ENCODE measurements around the gene RPS6KA5. TPM values are rescaled to one million over a fixed set of nuclear protein-coding genes. Genes with fewer than 3 reads are reported as not detected.
"Not testable (repeated sequence)": the region's sequence is repeated elsewhere in the genome, so short reads cannot be mapped to it uniquely, and the experiment has no call there.

The RPS6KA5 gene
- total and polyA plus RNA-seq, 2 donors (not counting 1 experiment from before 2014, with no cell fraction given) = 6.0 to 34.6 TPM

DNA sequence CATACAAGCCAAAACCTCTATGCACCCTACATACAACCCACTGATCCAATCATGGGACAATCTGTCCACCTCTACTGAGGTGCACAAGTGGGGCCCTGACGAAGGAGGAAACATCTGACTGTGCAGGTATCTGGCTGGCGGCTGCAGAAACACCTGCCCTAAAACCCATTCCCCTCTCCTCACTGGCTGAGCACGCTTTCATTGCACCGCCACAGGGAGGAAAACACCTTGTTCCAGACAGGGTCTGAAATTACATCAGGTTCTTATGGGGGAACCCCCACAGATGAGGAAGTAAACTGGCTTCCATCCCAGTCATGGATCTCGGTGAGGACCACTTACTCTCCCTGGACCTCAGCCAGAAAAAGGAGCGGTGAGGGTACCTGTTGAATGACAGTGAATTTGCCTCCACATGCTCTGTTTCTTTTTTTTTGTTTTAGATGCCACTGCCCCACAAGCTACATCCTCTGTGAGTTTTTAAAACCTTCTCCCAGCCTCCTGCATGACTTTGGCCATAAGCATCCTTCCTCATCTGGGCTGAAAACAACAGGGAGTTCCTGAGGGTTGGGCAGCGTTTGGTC, 29.6 kb upstream of the RPS6KA5 start:
- CTCF ChIA-PET = no interaction called here
- no peak overlapping the region for H2AFZ ChIP-seq (ENCODE audit: insufficient read depth, low read depth, low read length, poor library complexity, severe bottlenecking)
- H3K36me3 ChIP-seq (replicated peaks in 1 of 2; ENCODE audit: control extremely low read depth in 1 of 2, control insufficient read depth in 1 of 2, extremely low read depth in 1 of 2, insufficient read depth in 2 of 2, low read length in 1 of 2) = no peaks in the 10 kb centered on the region
- H3K4me1 ChIP-seq (ENCODE audit: control insufficient read depth in 2 of 2, insufficient read depth in 2 of 2, low read length in 2 of 2) = peaks cover 0 to 4% of the 10 kb centered on the region in 2 donors
- Mint-ChIP-seq H3K4me3 (no peak overlapping the region), H3K27me3 (no peaks in the 10 kb centered on the region), H3K4me1 (peaks cover 7% of the 10 kb centered on the region), H3K27ac (no peak overlapping the region), H3K9me3 (ENCODE audit: insufficient read depth) (no peaks in the 10 kb centered on the region)
- H3K4me3 ChIP-seq (ENCODE audit: control extremely low read depth in 1 of 5, extremely low read depth in 1 of 5, insufficient read depth in 1 of 5, low read depth in 2 of 5, low read length in 4 of 5) = no peak overlapping the region
- no peak overlapping the region for H3K9ac ChIP-seq (ENCODE audit: low read length)
- H3K27me3 ChIP-seq (replicated peaks in 1 of 4; ENCODE audit: control extremely low read depth in 1 of 4, control insufficient read depth in 3 of 4, insufficient read depth in 4 of 4, low read length in 3 of 4) = no peaks in the 10 kb centered on the region
- no peak overlapping the region for H3K4me2 ChIP-seq (replicated peaks; ENCODE audit: low read depth, low read length, poor library complexity, severe bottlenecking)
- DNase-seq (peak; percentile 12), ATAC-seq (ENCODE audit: low read depth) (no peak)
- no peaks in the 10 kb centered on the region for H3K79me2 ChIP-seq (ENCODE audit: control insufficient read depth, insufficient read depth, low read length)
- H3K9me3 ChIP-seq (ENCODE audit: control extremely low read depth in 1 of 3, control insufficient read depth in 2 of 3, insufficient read depth in 1 of 3, low read length in 2 of 3) = no peaks in the 10 kb centered on the region
- 86% methylated on average over 6 of the region's 7 CpGs for WGBS (ENCODE audit: insufficient coverage)
- no peak overlapping the region for H3K27ac ChIP-seq (ENCODE audit: low read length in 2 of 2)
- TF ChIP-seq, protein P1, sequence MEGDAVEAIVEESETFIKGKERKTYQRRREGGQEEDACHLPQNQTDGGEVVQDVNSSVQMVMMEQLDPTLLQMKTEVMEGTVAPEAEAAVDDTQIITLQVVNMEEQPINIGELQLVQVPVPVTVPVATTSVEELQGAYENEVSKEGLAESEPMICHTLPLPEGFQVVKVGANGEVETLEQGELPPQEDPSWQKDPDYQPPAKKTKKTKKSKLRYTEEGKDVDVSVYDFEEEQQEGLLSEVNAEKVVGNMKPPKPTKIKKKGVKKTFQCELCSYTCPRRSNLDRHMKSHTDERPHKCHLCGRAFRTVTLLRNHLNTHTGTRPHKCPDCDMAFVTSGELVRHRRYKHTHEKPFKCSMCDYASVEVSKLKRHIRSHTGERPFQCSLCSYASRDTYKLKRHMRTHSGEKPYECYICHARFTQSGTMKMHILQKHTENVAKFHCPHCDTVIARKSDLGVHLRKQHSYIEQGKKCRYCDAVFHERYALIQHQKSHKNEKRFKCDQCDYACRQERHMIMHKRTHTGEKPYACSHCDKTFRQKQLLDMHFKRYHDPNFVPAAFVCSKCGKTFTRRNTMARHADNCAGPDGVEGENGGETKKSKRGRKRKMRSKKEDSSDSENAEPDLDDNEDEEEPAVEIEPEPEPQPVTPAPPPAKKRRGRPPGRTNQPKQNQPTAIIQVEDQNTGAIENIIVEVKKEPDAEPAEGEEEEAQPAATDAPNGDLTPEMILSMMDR (IDR thresholded peaks at IDR 0.05) = no peak
- no peak for TF ChIP-seq EZH2 (IDR thresholded peaks at IDR 0.05; ENCODE audit: borderline replicate concordance, insufficient read depth, low read depth, low read length, poor library complexity, severe bottlenecking)
- POLR2A ChIA-PET = no interaction called here
- intact Hi-C loops (cut with micrococcal nuclease) = no loop called here
- no peaks in the 10 kb centered on the region for H4K20me1 ChIP-seq (ENCODE audit: control insufficient read depth, insufficient read depth, low read length, poor library complexity, severe bottlenecking)

DNA sequence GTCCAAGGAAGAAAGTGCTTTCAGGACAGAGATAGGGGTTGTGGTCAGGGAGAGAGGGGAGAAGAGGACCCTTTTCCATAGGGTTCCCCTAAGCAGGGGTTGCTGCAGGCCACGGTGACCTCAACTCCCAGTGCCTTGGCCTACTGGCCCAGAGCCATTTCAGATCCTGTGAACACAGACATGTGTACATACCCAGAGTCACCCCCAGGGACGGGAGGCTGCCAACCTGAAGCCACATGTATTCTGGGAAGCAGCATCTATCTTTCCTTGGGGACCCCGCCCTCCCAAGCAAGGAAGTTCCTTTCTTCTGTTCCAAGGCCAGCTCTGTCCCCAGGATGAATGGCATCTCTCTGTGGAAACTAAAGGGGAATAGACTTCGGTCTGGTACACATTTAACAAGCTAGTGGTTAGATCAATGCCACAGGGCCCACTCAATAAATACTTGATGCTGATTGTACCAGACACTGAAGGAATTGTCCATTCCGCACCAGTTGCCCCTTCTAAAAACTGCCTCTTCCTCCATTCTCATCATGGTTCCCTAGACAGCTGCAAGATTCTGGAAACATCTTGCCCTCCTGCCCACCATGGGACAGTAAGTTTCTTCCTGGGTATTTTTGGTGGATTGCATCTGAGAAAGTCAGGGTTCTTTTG, 28.3 kb upstream of the RPS6KA5 start:
- H3K4me3 Mint-ChIP-seq = no peak overlapping the region
- no peak for ATAC-seq (ENCODE audit: low read depth)
- Histone ChIP-seq H3K9me3 (ENCODE audit: control extremely low read depth in 1 of 3, control insufficient read depth in 2 of 3, insufficient read depth in 1 of 3, low read length in 2 of 3) (no peaks in the 10 kb centered on the region), H4K20me1 (ENCODE audit: control insufficient read depth, insufficient read depth, low read length, poor library complexity, severe bottlenecking) (no peaks in the 10 kb centered on the region), H3K9ac (ENCODE audit: low read length) (no peak overlapping the region), H3K4me1 (ENCODE audit: control insufficient read depth in 2 of 2, insufficient read depth in 2 of 2, low read length in 2 of 2) (peaks cover 0 to 4% of the 10 kb centered on the region in 2 donors), H3K79me2 (ENCODE audit: control insufficient read depth, insufficient read depth, low read length) (peaks cover 2% of the 10 kb centered on the region), H3K27ac (ENCODE audit: low read length in 2 of 2) (no peak overlapping the region), H3K27me3 (replicated peaks in 1 of 4; ENCODE audit: control extremely low read depth in 1 of 4, control insufficient read depth in 3 of 4, insufficient read depth in 4 of 4, low read length in 3 of 4) (no peaks in the 10 kb centered on the region), H3K4me3 (ENCODE audit: control extremely low read depth in 1 of 5, extremely low read depth in 1 of 5, insufficient read depth in 1 of 5, low read depth in 2 of 5, low read length in 4 of 5) (no peak overlapping the region), H2AFZ (ENCODE audit: insufficient read depth, low read depth, low read length, poor library complexity, severe bottlenecking) (no peak overlapping the region), H3K36me3 (replicated peaks in 1 of 2; ENCODE audit: control extremely low read depth in 1 of 2, control insufficient read depth in 1 of 2, extremely low read depth in 1 of 2, insufficient read depth in 2 of 2, low read length in 1 of 2) (no peaks in the 10 kb centered on the region), H3K4me2 (replicated peaks; ENCODE audit: low read depth, low read length, poor library complexity, severe bottlenecking) (no peak overlapping the region)
- ChIA-PET POLR2A (no interaction called here), CTCF (no interaction called here)
- no peaks in the 10 kb centered on the region for H3K27me3 Mint-ChIP-seq
- intact Hi-C loops (cut with micrococcal nuclease) = no loop called here
- H3K4me1 Mint-ChIP-seq = peaks cover 7% of the 10 kb centered on the region
- no peak overlapping the region for H3K27ac Mint-ChIP-seq
- 87% methylated on average over 3 of the region's 5 CpGs for WGBS (ENCODE audit: insufficient coverage)
- no peak for DNase-seq
- TF ChIP-seq EZH2 (IDR thresholded peaks at IDR 0.05; ENCODE audit: borderline replicate concordance, insufficient read depth, low read depth, low read length, poor library complexity, severe bottlenecking) = no peak
- TF ChIP-seq, protein P1 (IDR thresholded peaks at IDR 0.05) = no peak
- no peaks in the 10 kb centered on the region for H3K9me3 Mint-ChIP-seq (ENCODE audit: insufficient read depth)

DNA sequence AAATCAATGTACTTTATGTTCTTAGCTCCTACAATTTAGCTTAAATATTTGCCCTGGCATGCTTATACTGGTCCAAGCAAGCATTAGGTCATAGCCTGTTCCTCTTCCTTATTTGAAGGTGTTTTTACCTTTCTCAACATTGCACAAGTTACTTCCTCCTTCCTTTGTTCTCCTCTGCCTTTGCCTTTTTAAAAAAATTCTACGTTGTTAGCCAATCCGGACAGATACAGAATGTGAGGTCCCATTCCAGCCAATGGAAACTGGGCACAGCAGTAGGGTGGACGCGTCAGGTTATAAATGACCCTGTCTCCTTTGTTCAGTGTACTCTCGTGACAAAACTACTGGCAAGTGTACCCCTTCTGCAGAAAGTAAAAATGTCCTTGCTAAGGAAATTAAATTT, 27.0 kb upstream of the RPS6KA5 start:
- H3K9ac ChIP-seq (ENCODE audit: low read length); H3K27ac Mint-ChIP-seq; H2AFZ ChIP-seq (ENCODE audit: insufficient read depth, low read depth, low read length, poor library complexity, severe bottlenecking); H3K36me3 ChIP-seq (replicated peaks in 1 of 2; ENCODE audit: control extremely low read depth in 1 of 2, control insufficient read depth in 1 of 2, extremely low read depth in 1 of 2, insufficient read depth in 2 of 2, low read length in 1 of 2); H3K27ac ChIP-seq (ENCODE audit: low read length in 2 of 2); intact Hi-C loops (cut with micrococcal nuclease); ATAC-seq (ENCODE audit: low read depth); H3K9me3 ChIP-seq (ENCODE audit: control extremely low read depth in 1 of 3, control insufficient read depth in 2 of 3, insufficient read depth in 1 of 3, low read length in 2 of 3); CTCF ChIA-PET; H3K4me1 Mint-ChIP-seq; H3K4me3 Mint-ChIP-seq; H4K20me1 ChIP-seq (ENCODE audit: control insufficient read depth, insufficient read depth, low read length, poor library complexity, severe bottlenecking); DNase-seq; H3K79me2 ChIP-seq (ENCODE audit: control insufficient read depth, insufficient read depth, low read length); H3K27me3 ChIP-seq (replicated peaks in 1 of 4; ENCODE audit: control extremely low read depth in 1 of 4, control insufficient read depth in 3 of 4, insufficient read depth in 4 of 4, low read length in 3 of 4); H3K4me2 ChIP-seq (replicated peaks; ENCODE audit: low read depth, low read length, poor library complexity, severe bottlenecking); H3K9me3 Mint-ChIP-seq (ENCODE audit: insufficient read depth); H3K27me3 Mint-ChIP-seq; H3K4me1 ChIP-seq (ENCODE audit: control insufficient read depth in 2 of 2, insufficient read depth in 2 of 2, low read length in 2 of 2); H3K4me3 ChIP-seq (ENCODE audit: control extremely low read depth in 1 of 5, extremely low read depth in 1 of 5, insufficient read depth in 1 of 5, low read depth in 2 of 5, low read length in 4 of 5): not testable (repeated sequence)
- 92% methylated on average over 5 of the region's 5 CpGs for WGBS (ENCODE audit: insufficient coverage)
- POLR2A ChIA-PET = interaction anchor here (0.6 kb wide), 1 partner anchor 10 kb away, joined by 11 read pairs; no protein-coding TSS in a partner anchor
